GM19035 (cell line): ENCODE results near the gene WDR41.
A peak's percentile ranks its signal among the peaks of the same experiment; 100 is the strongest.
"Not testable (repeated sequence)": the region's sequence is repeated elsewhere in the genome, so short reads cannot be mapped to it uniquely, and the experiment has no call there.

ENCODE experiments used
- ATAC-seq: cut with Tn5 transposase; IDR thresholded peaks from one replicate; pipeline ENCODE4 v1.9.1; 2021; ENCODE audit not compliant: unreplicated experiment

Gene WDR41

GRCh38 chr5:77491783-77492652 lies at the start of gene WDR41:
TSS of gene WDR41 (minus strand) at chr5:77492316. CDS start at chr5:77492220, 96 bp downstream.
- ATAC-seq, result peak; percentile 93

GRCh38 chr5:77531297-77531696 lies 39.2 kb upstream of the WDR41 start:
- ATAC-seq, result no peak

- ATAC-seq, result no peak
These were observed 26.2 kb upstream of the WDR41 start for GRCh38 chr5:77518304-77518703.

GRCh38 chr5:77514457-77514856 lies 22.3 kb upstream of the WDR41 start:
- ATAC-seq, result no peak

GRCh38 chr5:77513321-77513720 lies 21.2 kb upstream of the WDR41 start:
- no peak for ATAC-seq

- ATAC-seq, result not testable (repeated sequence)
These were observed 9.0 kb upstream of the WDR41 start for GRCh38 chr5:77501132-77501531.

GRCh38 chr5:77499973-77500372 lies 7.9 kb upstream of the WDR41 start:
- ATAC-seq, result no peak

- ATAC-seq, result no peak
These were observed 7.3 kb upstream of the WDR41 start for GRCh38 chr5:77499441-77499840.

GRCh38 chr5:77498952-77499351 lies 6.8 kb upstream of the WDR41 start:
- no peak for ATAC-seq

- no peak for ATAC-seq
These were observed 2.8 kb upstream of the WDR41 start for GRCh38 chr5:77494935-77495334.

GRCh38 chr5:77492653-77493000 lies 511 bp upstream of the WDR41 start:
- ATAC-seq, result peak; percentile 1

- not testable (repeated sequence) for ATAC-seq
These were observed 1.3 kb downstream of the WDR41 start for GRCh38 chr5:77490741-77491344.

- no peak for ATAC-seq
These were observed 5.7 kb downstream of the WDR41 start for GRCh38 chr5:77486344-77486962.

GRCh38 chr5:77483682-77484081 lies 8.4 kb downstream of the WDR41 start:
- no peak for ATAC-seq

- ATAC-seq, result not testable (repeated sequence)
These were observed 17.1 kb downstream of the WDR41 start for GRCh38 chr5:77475041-77475440.

- ATAC-seq, result not testable (repeated sequence)
These were observed 23.2 kb downstream of the WDR41 start for GRCh38 chr5:77468875-77469274.

GRCh38 chr5:77463905-77464304 lies 28.2 kb downstream of the WDR41 start:
- ATAC-seq, result no peak

- no peak for ATAC-seq
These were observed 30.8 kb downstream of the WDR41 start for GRCh38 chr5:77461287-77461686.

GRCh38 chr5:77454123-77454522 lies 38.0 kb downstream of the WDR41 start:
- no peak for ATAC-seq

- no peak for ATAC-seq
These were observed 39.8 kb downstream of the WDR41 start for GRCh38 chr5:77452351-77452750.

GRCh38 chr5:77449981-77450380 lies 42.1 kb downstream of the WDR41 start:
- ATAC-seq, result no peak

- ATAC-seq, result no peak
These were observed 42.8 kb downstream of the WDR41 start for GRCh38 chr5:77449277-77449676.
